Measurements from ENCODE around the gene THY1. TPM values are rescaled to one million over a fixed set of nuclear protein-coding genes. Genes with fewer than 3 reads are reported as not detected.
"Not testable (repeated sequence)": the region's sequence is repeated elsewhere in the genome, so short reads cannot be mapped to it uniquely, and the experiment has no call there.

THY1 gene
- total RNA-seq, 1 donor from 2014 or later: 1.5 TPM

DNA sequence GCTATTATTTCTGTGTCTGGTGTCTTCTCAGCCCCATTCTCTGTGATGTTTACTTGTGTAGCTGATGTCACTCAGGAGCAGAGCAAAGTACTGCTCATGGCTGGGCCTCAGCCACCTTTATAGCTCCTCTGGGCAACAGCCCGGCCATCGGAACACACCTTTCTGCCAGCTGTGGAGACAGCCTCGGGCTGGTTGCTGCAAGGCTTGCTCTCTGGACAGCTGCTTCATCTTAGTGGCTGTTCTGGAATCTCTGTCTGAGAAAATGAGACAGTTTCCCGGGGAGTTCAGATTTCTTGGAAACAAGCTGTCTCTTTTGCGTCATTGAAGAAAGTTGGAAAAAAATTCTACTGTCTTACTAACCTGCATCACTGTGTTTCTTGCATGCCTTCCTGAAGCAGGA is 20.0 kb downstream of the THY1 start:
- ATAC-seq (ENCODE audit: poor library complexity) (no peak), DNase-seq (no peak)
- intact Hi-C loops (cut with DNase I): no loop called here

DNA sequence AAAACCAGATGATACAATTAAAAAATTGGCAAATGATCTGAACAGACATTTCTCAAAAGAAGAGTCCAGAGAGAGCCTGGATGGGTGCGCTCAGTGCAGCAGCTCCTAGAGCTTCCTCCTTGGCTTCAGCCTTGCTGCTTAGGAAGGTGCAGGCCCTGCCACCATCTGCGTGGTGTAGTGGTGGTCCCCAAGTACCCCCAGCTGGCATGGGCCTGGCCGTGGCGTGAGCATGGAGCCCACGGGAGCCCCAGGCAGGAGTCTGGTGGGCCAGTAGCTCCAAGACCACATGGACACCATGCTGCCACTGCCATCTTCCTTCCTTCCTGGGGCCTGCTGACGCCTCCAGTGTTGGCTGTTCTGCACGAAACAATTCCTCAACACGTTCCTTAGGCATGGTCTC is 20.5 kb downstream of the THY1 start:
- no peak for DNase-seq
- intact Hi-C loops (cut with DNase I): no loop called here
- ATAC-seq (ENCODE audit: poor library complexity): no peak

GRCh38 chr11:119400860-119401259 is 22.1 kb downstream of the THY1 start:
- ATAC-seq (ENCODE audit: poor library complexity) (no peak), DNase-seq (no peak)
- intact Hi-C loops (cut with DNase I): no loop called here

DNA sequence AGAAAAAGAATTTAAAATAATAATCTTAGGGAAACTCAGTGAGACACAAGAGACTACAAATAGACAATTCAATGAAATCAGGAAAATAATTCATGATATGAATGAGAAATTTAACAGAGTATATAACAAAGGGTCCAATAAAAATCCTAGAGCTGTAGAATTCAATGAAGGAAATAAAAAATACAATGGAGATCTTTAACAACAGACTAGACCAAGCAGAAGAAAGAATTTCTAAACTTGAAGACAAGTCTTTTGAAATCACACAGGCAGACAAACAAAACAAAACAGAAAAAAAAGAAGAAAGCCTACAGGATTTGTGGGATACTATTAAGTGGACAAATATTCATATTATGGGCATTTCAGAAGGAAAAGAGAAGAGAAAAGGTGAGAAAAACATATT is 25.2 kb downstream of the THY1 start:
- no peak for ATAC-seq (ENCODE audit: poor library complexity)
- intact Hi-C loops (cut with DNase I): no loop called here
- no peak for DNase-seq

DNA sequence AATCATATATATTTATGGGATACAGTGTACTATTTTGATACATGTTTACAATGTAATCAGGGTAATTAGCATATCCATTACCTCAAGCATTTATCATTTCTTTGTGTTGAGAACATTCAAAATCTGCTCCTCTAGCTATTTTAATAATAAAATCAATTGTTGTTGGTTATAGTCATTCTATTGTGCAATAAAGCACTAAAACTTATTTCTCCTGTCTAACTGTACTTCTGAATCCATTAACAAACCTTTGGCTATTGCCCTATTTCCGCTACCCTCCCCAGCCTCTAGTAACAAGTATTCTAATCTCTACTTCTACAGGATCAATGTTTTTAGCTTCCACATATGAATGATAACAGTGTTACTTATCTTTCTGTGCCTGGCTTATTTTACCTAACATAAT is 26.1 kb downstream of the THY1 start:
- no peak for DNase-seq
- intact Hi-C loops (cut with DNase I): no loop called here
- no peak for ATAC-seq (ENCODE audit: poor library complexity)

DNA sequence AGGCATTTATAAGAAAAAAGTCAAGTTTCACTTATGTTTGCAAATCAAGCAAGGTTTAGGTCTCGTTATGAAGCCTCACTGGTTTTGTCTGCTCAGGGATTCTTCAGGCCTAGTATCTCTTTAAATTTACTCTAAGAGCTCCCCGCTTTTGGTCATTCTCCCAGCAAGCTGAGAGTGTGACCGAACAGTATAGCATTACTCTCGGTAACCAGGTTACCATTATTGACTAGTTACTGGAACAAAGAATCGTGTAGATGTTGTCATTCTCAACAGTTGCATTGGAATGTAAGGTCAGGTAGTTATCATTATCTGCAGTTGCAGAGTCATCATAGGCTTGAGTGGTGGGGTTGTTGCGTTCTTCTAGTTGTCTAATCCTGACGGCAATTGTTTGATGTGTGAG is 31.7 kb downstream of the THY1 start:
- ATAC-seq (ENCODE audit: poor library complexity) (no peak), DNase-seq (no peak)
- intact Hi-C loops (cut with DNase I): no loop called here

GRCh38 chr11:119389611-119390254 is 33.2 kb downstream of the THY1 start:
- DNase-seq (no peak), ATAC-seq (ENCODE audit: poor library complexity) (no peak)
- intact Hi-C loops (cut with DNase I): no loop called here

DNA sequence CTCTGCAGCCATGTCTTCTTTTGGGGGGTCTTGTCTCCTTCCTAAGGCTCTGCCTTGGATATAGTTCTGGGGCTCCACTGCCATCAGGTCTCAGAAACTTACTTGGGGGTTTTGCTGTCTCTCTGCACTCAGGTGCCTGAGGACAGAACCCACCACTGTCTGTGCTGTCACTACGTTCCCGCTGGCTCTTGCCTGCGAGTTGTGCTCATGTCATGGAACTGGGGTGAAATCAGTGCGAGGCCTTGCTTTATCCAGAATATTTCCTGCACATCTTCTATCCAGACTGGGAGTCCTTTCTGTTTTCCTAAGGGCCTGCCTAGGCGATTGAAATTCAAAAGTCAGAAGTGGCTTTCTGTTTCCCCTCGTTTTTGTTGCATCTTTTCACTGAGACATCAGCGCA is 34.9 kb downstream of the THY1 start:
- ATAC-seq (ENCODE audit: poor library complexity) (no peak), DNase-seq (no peak)
- intact Hi-C loops (cut with DNase I): no loop called here

DNA sequence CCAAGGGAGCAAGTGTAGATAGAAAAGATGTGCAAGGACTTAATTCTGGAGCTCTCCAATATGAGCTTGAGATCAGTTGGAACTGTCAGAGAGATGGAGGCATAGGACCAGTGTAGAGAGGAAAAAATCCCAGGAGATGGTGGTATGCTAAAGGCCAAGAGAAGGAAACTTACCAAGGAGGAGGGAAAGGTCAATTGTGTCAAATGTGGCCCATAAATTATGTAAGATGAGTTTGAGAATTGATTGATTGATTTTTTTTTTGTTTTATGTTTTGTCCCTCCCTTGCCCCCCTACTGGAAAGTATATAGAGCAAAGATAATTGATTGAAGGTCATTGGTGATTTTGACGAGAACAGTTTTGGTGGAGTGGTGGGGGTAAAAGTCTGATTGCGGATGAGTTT is 38.6 kb downstream of the THY1 start:
- ATAC-seq (ENCODE audit: poor library complexity) (no peak), DNase-seq (no peak)
- intact Hi-C loops (cut with DNase I): no loop called here

DNA sequence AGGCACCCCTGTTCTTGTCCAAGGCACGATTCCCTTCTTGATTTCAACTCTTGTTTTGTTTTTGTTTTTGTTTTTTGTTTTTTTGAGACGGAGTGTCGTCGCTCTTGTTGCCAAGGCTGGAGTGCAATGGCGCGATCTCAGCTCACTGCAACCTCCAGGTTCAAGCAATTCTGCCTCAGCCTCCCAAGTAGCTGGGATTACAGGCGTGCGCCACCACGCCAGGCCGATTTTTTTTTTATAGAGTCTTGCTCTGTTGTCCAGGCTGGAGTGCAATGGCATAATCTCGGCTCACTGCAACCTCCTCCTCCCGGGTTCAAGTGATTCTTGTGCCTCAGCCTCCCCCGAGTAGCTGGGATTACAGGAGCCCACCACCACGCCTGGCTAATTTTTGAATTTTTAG is 40.5 kb downstream of the THY1 start:
- DNase-seq; ATAC-seq (ENCODE audit: poor library complexity); intact Hi-C loops (cut with DNase I): not testable (repeated sequence)

DNA sequence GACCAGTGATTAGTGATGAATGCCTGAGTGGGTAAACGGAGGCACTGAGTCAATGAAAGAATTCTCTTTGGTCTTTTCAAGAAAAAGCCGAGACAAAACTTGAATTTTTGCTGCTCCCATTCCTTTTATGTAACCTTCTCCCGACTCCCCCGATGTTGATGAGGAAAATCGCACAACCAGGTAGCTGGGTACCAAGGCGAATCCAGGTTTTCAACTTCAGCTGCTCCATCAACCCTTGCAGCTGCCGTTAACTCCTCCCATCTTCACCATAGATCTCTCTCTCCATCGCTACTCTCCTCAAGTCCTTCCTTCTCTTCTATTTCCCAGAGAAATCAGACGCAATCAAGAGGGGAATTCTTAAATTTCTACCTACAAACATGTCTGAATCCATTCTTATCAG is 40.9 kb downstream of the THY1 start:
- intact Hi-C loops (cut with DNase I): no loop called here
- DNase-seq (no peak), ATAC-seq (ENCODE audit: poor library complexity) (no peak)

DNA sequence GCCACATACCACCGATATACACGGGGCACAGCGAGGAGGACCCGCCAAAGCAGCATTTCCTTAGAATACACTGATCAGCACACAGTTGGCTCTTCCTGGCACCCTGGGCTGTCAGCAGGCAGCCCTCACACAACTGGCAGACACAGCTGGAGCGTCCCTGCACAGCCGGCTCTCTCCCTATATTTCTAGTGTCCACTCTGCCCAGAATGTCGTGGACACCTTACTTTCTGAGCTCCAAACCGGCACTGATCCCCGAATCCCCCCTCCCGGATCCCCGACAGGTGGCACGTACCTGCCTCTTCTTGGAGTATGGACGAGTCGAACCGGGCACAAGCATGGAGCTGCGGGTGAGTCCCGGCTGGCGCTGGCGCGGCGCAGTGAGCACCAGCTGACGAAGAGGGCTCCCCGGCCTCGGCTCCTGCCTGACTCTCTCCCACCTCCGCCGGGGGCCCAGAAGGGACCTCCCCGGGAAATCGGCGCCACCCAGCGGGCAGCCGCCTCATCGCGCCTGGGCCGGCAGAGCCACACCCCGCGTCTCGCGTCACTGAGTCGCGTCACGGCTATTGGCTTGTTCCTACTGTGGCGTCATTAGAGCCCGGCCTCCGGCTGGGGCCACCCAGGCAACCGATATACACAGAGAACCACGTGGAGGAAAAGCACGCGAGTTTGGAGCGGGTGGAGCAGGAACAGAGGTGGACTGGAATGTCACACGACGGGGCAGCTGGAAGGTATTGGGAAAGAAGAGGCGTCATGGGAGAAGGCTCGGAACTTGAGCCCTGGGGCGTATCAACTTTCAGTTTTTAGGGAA is 41.6 kb downstream of the THY1 start, which contains the start of gene USP2:
TSS of gene USP2 (minus strand) at position 510 of the 808 bp plus-strand sequence. CDS start 8,210 bp downstream, outside the sequence.
- intact Hi-C loops (cut with DNase I): no loop called here
- ATAC-seq (ENCODE audit: poor library complexity): peak; percentile 90

DNA sequence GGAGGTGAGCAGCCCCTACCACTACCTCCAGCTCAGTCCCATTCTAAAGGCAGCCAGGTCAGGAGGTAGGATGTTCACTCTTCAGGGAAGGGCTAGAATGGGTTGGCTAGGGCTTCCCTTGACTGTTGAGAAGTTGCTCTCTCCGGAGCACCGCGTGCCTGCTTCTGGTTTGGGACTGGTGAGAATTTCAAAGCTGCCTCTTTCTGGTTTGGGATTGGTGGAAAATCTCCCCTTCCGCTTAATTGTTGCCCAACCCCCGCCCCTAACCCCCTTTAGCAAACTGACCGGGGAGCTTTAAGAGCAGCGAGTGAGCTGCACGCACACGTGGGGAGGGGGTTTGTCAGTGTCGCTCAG is 42.2 kb downstream of the THY1 start:
- ATAC-seq (ENCODE audit: poor library complexity): no peak
- DNase-seq: no peak
- intact Hi-C loops (cut with DNase I): no loop called here

More for the DNA sequence above, 41.6 kb downstream of the THY1 start, which contains the start of gene USP2:
- peak; percentile 98 for DNase-seq

GRCh38 chr11:119380160-119380826 is 42.7 kb downstream of the THY1 start:
- no peak for ATAC-seq (ENCODE audit: poor library complexity)
- intact Hi-C loops (cut with DNase I): no loop called here
- DNase-seq: no peak

- intact Hi-C loops (cut with DNase I): loop anchor here (5.0 kb wide), 1 partner anchor 42 kb away; no protein-coding TSS in a partner anchor
- DNase-seq (no peak), ATAC-seq (ENCODE audit: poor library complexity) (no peak)
Observed at GRCh38 chr11:119378851-119379465, 44.0 kb downstream of the THY1 start.

- intact Hi-C loops (cut with DNase I): loop anchor here (5.0 kb wide), 1 partner anchor 41 kb away; no protein-coding TSS in a partner anchor
- ATAC-seq (ENCODE audit: poor library complexity) (no peak), DNase-seq (no peak)
Observed at GRCh38 chr11:119377961-119378667, 44.9 kb downstream of the THY1 start.

- intact Hi-C loops (cut with DNase I): loop anchor here (5.0 kb wide), 1 partner anchor 40 kb away; no protein-coding TSS in a partner anchor
- no peak for DNase-seq
Observed at GRCh38 chr11:119377112-119377901, 45.7 kb downstream of the THY1 start.

More at GRCh38 chr11:119377112-119377901, 45.7 kb downstream of the THY1 start:
- ATAC-seq (ENCODE audit: poor library complexity): no peak

Measured in Right ventricle myocardium superior (tissue), 1 donor.